Activated T-cell treated with anti-CD3 and anti-CD28 coated beads, Interleukin-2, amount 50 U/mL, for 72 hours (primary cell): ENCODE data around the gene TCERG1L. TPM values are rescaled to one million over a fixed set of nuclear protein-coding genes. Genes with fewer than 3 reads are reported as not detected.

Source experiments
- ATAC-seq, 2 donors: fragments of 150-1000 bp; cut with Tn5 transposase; replicated peaks in 1 of 2; 2 replicates each; pipeline ENCODE4 v1.10.0; 2021; ENCODE audit warnings: moderate library complexity in 2 of 2, mild to moderate bottlenecking in 1 of 2
- DNase-seq, 2 donors: peaks; one replicate each; pipeline ENCODE4 v3.0.0; 2021 to 2022; ENCODE audit warnings: mixed read lengths in 1 of 2
- H3K27ac Mint-ChIP-seq: one replicate; pipeline ENCODE4 v1.8.0; 2022; ENCODE audit warnings: mild to moderate bottlenecking, moderate library complexity, mixed read lengths
- H3K27me3 Mint-ChIP-seq: one replicate; pipeline ENCODE4 v1.8.0; 2022; ENCODE audit warnings: low read depth, mixed read lengths
- H3K36me3 Mint-ChIP-seq, 2 donors: one replicate each; pipeline ENCODE4 v1.8.0; 2022; ENCODE audit warnings: mixed read lengths in 2 of 2, mild to moderate bottlenecking in 1 of 2; ENCODE audit not compliant: insufficient read depth in 2 of 2
- H3K4me1 Mint-ChIP-seq: one replicate; pipeline ENCODE4 v1.8.0; 2022; ENCODE audit warnings: low read depth, mixed read lengths
- H3K4me3 Mint-ChIP-seq, 2 donors: one replicate each; pipeline ENCODE4 v1.8.0; 2022; ENCODE audit warnings: mild to moderate bottlenecking in 2 of 2, mixed read lengths in 2 of 2, moderate library complexity in 2 of 2
- H3K9me3 Mint-ChIP-seq, 2 donors: one replicate each; pipeline ENCODE4 v1.8.0; 2022; ENCODE audit warnings: mixed read lengths in 2 of 2
- total RNA-seq, 2 donors: library from RNA; stranded (reverse); gene quantifications; one replicate each; pipeline ENCODE4 v1.2.3, GENCODE V29; 2022

The TCERG1L gene
- total RNA-seq, 2 donors from 2014 or later = 0.09 TPM; not detected in 1

GRCh38 chr10:131210181-131210580 lies 101.3 kb downstream of the TCERG1L start:
- Mint-ChIP-seq H3K4me1 (no peaks in the 10 kb centered on the region), H3K4me3 (no peak overlapping the region)

GRCh38 chr10:131207584-131208532 lies 103.7 kb downstream of the TCERG1L start:
- ATAC-seq (no peak), DNase-seq (no peak)
- H3K36me3 Mint-ChIP-seq = no peaks in the 10 kb centered on the region
- no peak overlapping the region for H3K27ac Mint-ChIP-seq
- no peaks in the 10 kb centered on the region for H3K9me3 Mint-ChIP-seq
- H3K4me1 Mint-ChIP-seq = no peaks in the 10 kb centered on the region
- no peak overlapping the region for H3K4me3 Mint-ChIP-seq
- H3K27me3 Mint-ChIP-seq = no peaks in the 10 kb centered on the region

More at GRCh38 chr10:131210181-131210580, 101.3 kb downstream of the TCERG1L start:
- DNase-seq = no peak
- H3K9me3 Mint-ChIP-seq = no peaks in the 10 kb centered on the region
- H3K27me3 Mint-ChIP-seq = no peaks in the 10 kb centered on the region
- no peaks in the 10 kb centered on the region for H3K36me3 Mint-ChIP-seq
- H3K27ac Mint-ChIP-seq = no peak overlapping the region
- no peak for ATAC-seq

- no peak overlapping the region for H3K27ac Mint-ChIP-seq
- DNase-seq (no peak), ATAC-seq (no peak)
- H3K27me3 Mint-ChIP-seq = no peaks in the 10 kb centered on the region
- H3K4me1 Mint-ChIP-seq = no peaks in the 10 kb centered on the region
- H3K9me3 Mint-ChIP-seq = no peaks in the 10 kb centered on the region
- H3K4me3 Mint-ChIP-seq = no peak overlapping the region
- H3K36me3 Mint-ChIP-seq = no peaks in the 10 kb centered on the region
Observed at GRCh38 chr10:131207176-131207575, 104.3 kb downstream of the TCERG1L start.

GRCh38 chr10:131206111-131206995 lies 105.2 kb downstream of the TCERG1L start:
- no peaks in the 10 kb centered on the region for H3K36me3 Mint-ChIP-seq
- H3K4me3 Mint-ChIP-seq = no peak overlapping the region
- ATAC-seq (no peak), DNase-seq (no peak)
- no peaks in the 10 kb centered on the region for H3K9me3 Mint-ChIP-seq
- no peak overlapping the region for H3K27ac Mint-ChIP-seq
- no peaks in the 10 kb centered on the region for H3K27me3 Mint-ChIP-seq
- H3K4me1 Mint-ChIP-seq = no peaks in the 10 kb centered on the region

GRCh38 chr10:131205556-131205955 lies 106.0 kb downstream of the TCERG1L start:
- no peaks in the 10 kb centered on the region for H3K4me1 Mint-ChIP-seq
- no peak overlapping the region for H3K27ac Mint-ChIP-seq
- H3K4me3 Mint-ChIP-seq = no peak overlapping the region
- no peaks in the 10 kb centered on the region for H3K36me3 Mint-ChIP-seq
- ATAC-seq (no peak), DNase-seq (no peak)
- no peaks in the 10 kb centered on the region for H3K27me3 Mint-ChIP-seq
- H3K9me3 Mint-ChIP-seq = no peaks in the 10 kb centered on the region

DNA sequence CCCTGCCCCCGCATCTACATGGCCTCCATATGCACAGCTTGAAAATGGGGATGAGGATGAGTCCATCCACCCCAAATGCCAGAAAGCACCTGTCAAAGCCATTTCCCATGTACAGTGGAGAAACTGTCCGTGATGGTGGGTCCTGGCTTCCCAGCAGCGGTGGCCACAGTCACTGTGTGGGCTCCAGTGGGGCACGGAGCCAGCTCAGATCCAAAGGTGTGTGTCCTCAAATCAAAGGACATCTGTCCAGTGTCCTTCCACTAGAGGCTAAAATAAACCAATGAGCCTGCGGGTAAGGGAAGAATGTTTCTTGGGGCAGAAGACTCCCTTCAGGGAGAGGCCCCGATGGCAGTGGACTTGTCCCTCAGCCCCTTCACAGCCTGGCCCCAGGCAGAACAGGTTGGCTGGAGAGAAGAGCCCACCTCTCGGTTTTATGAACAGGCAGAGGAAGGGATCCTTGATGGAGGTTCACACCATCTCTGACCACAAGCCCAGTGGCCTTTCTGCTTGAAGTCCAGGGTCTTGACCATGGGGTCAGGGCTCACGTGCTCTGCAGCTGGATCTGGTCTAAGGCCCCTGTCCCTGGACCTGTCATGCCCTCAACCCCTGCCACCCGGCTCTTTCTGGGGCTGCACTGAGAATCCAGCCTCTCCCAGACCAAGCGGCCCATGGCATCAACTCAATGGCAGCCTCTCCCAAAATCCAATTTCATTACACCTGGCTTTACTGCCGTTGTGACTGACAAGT lies 106.9 kb downstream of the TCERG1L start:
- H3K4me3 Mint-ChIP-seq = no peak overlapping the region
- H3K36me3 Mint-ChIP-seq = no peaks in the 10 kb centered on the region
- H3K27me3 Mint-ChIP-seq = peaks cover 9% of the 10 kb centered on the region
- DNase-seq (no peak), ATAC-seq (no peak)
- H3K4me1 Mint-ChIP-seq = no peaks in the 10 kb centered on the region
- no peak overlapping the region for H3K27ac Mint-ChIP-seq
- no peaks in the 10 kb centered on the region for H3K9me3 Mint-ChIP-seq

DNA sequence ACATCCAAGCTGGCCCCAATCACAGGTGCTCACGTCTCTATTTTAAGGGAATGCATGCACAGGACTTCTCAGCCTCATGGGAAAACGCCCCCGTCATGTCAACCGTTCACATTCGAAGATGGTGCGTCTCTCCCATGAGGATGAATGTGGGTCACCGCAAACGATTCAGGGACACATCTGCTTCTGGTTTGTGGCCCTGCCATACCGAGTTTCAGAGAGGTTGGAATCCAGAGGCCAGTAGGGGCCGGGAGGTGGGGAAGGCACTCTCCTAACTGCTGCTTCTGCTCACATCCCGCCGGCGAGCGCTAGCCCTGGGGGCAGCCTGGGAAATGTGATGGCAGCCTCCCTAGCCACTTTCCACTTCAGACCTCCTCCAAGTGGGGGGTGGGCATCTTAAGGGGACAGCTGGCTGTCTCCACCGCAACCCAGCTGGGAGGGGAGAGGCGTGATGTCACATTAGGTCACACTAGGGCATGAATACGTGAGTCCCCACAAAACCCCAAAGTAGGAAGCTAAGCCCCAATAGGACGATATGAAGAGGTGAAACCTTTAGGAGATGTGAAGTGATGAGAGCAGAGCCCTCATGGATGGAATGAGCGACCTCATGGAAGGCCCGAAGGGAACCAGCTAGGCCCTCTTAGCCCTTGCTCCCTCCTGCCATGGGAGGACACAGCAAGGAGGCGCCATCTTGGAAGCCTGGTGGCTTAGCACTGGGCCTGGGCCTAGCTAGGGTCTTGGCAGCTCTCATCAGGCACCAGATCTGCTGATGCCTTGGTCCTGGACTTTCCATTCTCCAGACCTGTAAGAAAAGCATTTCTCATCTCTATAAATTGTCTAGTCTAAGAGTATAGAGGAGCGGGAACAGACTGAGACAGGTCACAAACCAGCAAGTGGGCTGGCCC lies 107.8 kb downstream of the TCERG1L start:
- no peak overlapping the region for H3K4me3 Mint-ChIP-seq
- H3K27ac Mint-ChIP-seq = no peak overlapping the region
- no peaks in the 10 kb centered on the region for H3K36me3 Mint-ChIP-seq
- ATAC-seq (no peak), DNase-seq (no peak)
- peaks cover 16% of the 10 kb centered on the region for H3K27me3 Mint-ChIP-seq
- H3K4me1 Mint-ChIP-seq = no peaks in the 10 kb centered on the region
- H3K9me3 Mint-ChIP-seq = no peaks in the 10 kb centered on the region

GRCh38 chr10:131202990-131203389 lies 108.5 kb downstream of the TCERG1L start:
- H3K4me3 Mint-ChIP-seq = no peak overlapping the region
- H3K27ac Mint-ChIP-seq = no peak overlapping the region
- peaks cover 16% of the 10 kb centered on the region for H3K27me3 Mint-ChIP-seq
- no peaks in the 10 kb centered on the region for H3K9me3 Mint-ChIP-seq
- DNase-seq = no peak
- no peaks in the 10 kb centered on the region for H3K4me1 Mint-ChIP-seq
- H3K36me3 Mint-ChIP-seq = no peaks in the 10 kb centered on the region
- ATAC-seq = no peak

DNA sequence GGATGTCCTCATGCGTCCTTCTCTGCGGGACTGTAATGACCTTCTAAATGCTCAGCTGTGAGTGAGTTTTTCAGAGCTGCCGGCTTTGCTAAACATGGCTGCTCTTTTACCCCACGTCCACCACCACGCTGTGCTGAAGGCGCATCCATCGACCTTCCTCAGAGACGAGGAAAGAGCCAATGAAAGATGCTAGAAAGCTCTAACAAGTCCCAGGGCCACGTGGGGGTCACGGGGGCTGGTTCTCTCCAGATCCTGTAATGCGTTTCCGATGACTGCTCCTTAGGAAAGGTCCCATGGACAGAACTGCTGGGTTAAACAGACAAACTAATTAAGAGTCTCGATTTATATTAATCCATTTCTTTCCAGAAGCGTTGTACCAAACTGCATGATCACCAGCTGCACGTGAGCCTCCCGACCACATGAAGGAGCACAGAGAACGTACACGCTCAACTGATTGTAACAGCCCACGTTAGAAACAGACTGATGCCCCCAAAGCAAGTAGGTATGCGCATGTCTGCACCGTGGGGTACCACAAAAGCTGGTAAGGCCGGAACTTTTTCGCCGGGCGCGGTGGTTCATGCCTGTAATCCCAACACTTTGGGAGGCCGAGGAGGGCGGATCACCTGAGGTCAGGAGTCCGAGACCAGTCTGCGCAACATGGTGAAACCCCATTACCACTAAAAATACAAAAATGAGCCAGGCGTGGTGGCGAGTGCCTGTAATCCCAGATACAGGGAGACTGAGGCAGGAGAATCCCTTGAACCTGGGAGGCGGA lies 109.6 kb downstream of the TCERG1L start:
- H3K4me3 Mint-ChIP-seq = no peak overlapping the region
- no peak for ATAC-seq
- no peaks in the 10 kb centered on the region for H3K4me1 Mint-ChIP-seq
- no peaks in the 10 kb centered on the region for H3K9me3 Mint-ChIP-seq
- no peak for DNase-seq
- no peak overlapping the region for H3K27ac Mint-ChIP-seq
- peaks cover 16% of the 10 kb centered on the region for H3K27me3 Mint-ChIP-seq
- no peaks in the 10 kb centered on the region for H3K36me3 Mint-ChIP-seq

DNA sequence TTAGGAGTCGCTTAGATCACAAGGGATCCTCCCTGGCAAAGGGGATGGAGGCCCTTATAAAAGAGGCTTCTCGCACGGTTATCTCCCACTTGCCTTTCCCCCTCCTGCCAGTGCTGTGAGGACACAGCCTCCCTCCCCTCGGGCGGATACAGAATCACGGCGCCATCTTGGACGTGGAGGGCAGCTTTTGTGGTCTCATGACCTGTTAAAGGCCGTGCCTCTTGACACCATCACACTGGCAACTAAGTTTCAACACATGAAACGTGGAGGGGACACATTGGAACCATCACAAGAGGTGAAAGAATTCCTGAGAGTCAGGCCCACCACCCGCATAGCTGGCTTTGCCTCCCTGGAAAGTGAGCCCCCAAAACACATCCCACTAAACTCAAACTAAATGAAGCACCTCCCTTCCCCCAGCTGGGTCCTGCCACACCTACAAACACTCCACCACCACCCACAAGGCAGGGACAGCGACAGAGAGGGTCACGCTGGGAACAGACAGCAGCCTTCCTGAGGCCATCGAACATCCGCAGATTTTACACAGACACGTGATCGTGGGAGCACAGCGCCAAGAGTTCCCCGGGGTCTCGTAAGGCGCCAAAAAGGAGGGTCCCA lies 110.6 kb downstream of the TCERG1L start:
- no peak overlapping the region for H3K4me3 Mint-ChIP-seq
- ATAC-seq (no peak), DNase-seq (no peak)
- H3K4me1 Mint-ChIP-seq = no peaks in the 10 kb centered on the region
- no peaks in the 10 kb centered on the region for H3K9me3 Mint-ChIP-seq
- H3K27me3 Mint-ChIP-seq = peaks cover 16% of the 10 kb centered on the region
- no peaks in the 10 kb centered on the region for H3K36me3 Mint-ChIP-seq
- no peak overlapping the region for H3K27ac Mint-ChIP-seq

- DNase-seq (no peak), ATAC-seq (no peak)
- H3K27me3 Mint-ChIP-seq = peaks cover 16% of the 10 kb centered on the region
- no peak overlapping the region for H3K4me3 Mint-ChIP-seq
- no peaks in the 10 kb centered on the region for H3K9me3 Mint-ChIP-seq
- no peak overlapping the region for H3K27ac Mint-ChIP-seq
- H3K36me3 Mint-ChIP-seq = no peaks in the 10 kb centered on the region
- H3K4me1 Mint-ChIP-seq = no peaks in the 10 kb centered on the region
Observed at GRCh38 chr10:131199646-131200045, 111.9 kb downstream of the TCERG1L start.
